Thyroid gland (tissue), 4 donors: ENCODE results near the gene KLRG1. TPM values are rescaled to one million over a fixed set of nuclear protein-coding genes. Genes with fewer than 3 reads are reported as not detected.

Experiments
- DNase-seq, 2 donors: peaks; one replicate each; pipeline ENCODE4 v3.0.0-alpha.2; 2019
- H3K27ac ChIP-seq, 3 donors: fragments of 200-600 bp; sonication (generic); 1 replicate in 2 of 3; 2 replicates in 1 of 3; pipeline ENCODE4 v1.5.1; 2016 to 2019; ENCODE audit warnings: mild to moderate bottlenecking in 1 of 3, moderate library complexity in 1 of 3
- H3K27me3 ChIP-seq: fragments of 200-600 bp; sonication (generic); one replicate; pipeline ENCODE4 v1.5.1; 2019
- H3K36me3 ChIP-seq, 2 donors: fragments of 200-600 bp; sonication (generic); one replicate each; pipeline ENCODE4 v1.5.1; 2016 to 2019
- H3K4me1 ChIP-seq, 2 donors: fragments of 200-600 bp; sonication (generic); one replicate each; pipeline ENCODE4 v1.5.1; 2017 to 2019
- H3K4me3 ChIP-seq, 3 donors: fragments of 200-600 bp; sonication (generic); replicated peaks in 1 of 3; 1 replicate in 2 of 3; 2 replicates in 1 of 3; pipeline ENCODE4 v1.5.1; 2016; ENCODE audit warnings: mild to moderate bottlenecking in 1 of 3
- H3K9me3 ChIP-seq: fragments of 200-600 bp; sonication (generic); one replicate; pipeline ENCODE4 v1.5.1; 2017
- POLR2A ChIP-seq, 2 donors: fragments of 450-650 bp; IDR thresholded peaks; one replicate each; pipeline ENCODE4 v1.6.1; 2017; ENCODE audit warnings: antibody characterized with exemption in 2 of 2, mild to moderate bottlenecking in 2 of 2, moderate library complexity in 1 of 2
- WGBS, 2 donors: methylation state at CpG; one replicate each; pipeline ENCODE4 v1.1.5; 2017; 5-methylcytosine and 5-hydroxymethylcytosine counted together
- intact Hi-C: fragments of 100-400 bp; cut with DNase I; formaldehyde crosslinking; loops from one replicate; pipeline ENCODE4 v1.15.1; 2023
- total RNA-seq, 4 donors: library from RNA; depleted of rRNA; stranded (reverse); fragments of >200 nt; gene quantifications; one replicate each; pipeline ENCODE4 v1.2.3, GENCODE V29; 2016
- TF ChIP-seq, protein P1 (sequence below), 6 experiments: fragments of 200-600 bp in 3 of 6; fragments of 450-650 bp in 3 of 6; sonication (generic) in 3 of 6; IDR thresholded peaks; one replicate each; pipeline ENCODE4 v1.5.1; 2016 to 2019; ENCODE audit warnings: antibody characterized with exemption in 6 of 6, mild to moderate bottlenecking in 2 of 6, inconsistent platforms in 1 of 6, moderate library complexity in 1 of 6

The KLRG1 gene
- total RNA-seq, 4 donors from 2014 or later, result 1.1 to 4.3 (median 3.0) TPM

DNA sequence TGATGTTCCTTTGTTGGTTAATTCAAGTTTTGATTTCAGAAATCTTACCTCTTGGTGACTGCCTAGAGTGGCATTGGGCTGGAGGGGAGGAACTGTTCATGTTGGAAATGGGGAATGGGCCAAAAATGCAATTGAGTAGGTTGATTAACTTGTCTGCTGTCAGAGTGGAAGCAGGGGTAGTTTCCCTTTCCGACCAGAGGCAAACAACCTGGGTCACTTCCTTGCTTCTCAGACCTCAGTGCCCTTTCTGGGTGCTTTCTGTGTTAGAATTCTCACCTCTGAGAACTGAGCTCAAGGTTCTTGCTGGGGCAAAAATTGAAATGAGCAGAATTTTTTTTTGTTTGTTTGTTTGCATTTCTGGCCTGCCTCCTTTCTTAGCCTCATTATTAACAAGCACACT is 37.6 kb upstream of the KLRG1 start:
- 92 to 100% methylated on average over 1 of the region's 1 CpG for WGBS, 2 donors
- Histone ChIP-seq H3K27ac (no peak overlapping the region), H3K4me1 (peaks cover 9 to 14% of the 10 kb centered on the region in 2 donors), H3K36me3 (no peaks in the 10 kb centered on the region), H3K4me3 (no peak overlapping the region), H3K9me3 (no peaks in the 10 kb centered on the region), H3K27me3 (no peaks in the 10 kb centered on the region)
- no peak for DNase-seq
- TF ChIP-seq, protein P1, sequence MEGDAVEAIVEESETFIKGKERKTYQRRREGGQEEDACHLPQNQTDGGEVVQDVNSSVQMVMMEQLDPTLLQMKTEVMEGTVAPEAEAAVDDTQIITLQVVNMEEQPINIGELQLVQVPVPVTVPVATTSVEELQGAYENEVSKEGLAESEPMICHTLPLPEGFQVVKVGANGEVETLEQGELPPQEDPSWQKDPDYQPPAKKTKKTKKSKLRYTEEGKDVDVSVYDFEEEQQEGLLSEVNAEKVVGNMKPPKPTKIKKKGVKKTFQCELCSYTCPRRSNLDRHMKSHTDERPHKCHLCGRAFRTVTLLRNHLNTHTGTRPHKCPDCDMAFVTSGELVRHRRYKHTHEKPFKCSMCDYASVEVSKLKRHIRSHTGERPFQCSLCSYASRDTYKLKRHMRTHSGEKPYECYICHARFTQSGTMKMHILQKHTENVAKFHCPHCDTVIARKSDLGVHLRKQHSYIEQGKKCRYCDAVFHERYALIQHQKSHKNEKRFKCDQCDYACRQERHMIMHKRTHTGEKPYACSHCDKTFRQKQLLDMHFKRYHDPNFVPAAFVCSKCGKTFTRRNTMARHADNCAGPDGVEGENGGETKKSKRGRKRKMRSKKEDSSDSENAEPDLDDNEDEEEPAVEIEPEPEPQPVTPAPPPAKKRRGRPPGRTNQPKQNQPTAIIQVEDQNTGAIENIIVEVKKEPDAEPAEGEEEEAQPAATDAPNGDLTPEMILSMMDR (IDR thresholded peaks at IDR 0.05), result no peak
- TF ChIP-seq POLR2A (IDR thresholded peaks at IDR 0.05), result no peak
- intact Hi-C loops, result no loop called here

DNA sequence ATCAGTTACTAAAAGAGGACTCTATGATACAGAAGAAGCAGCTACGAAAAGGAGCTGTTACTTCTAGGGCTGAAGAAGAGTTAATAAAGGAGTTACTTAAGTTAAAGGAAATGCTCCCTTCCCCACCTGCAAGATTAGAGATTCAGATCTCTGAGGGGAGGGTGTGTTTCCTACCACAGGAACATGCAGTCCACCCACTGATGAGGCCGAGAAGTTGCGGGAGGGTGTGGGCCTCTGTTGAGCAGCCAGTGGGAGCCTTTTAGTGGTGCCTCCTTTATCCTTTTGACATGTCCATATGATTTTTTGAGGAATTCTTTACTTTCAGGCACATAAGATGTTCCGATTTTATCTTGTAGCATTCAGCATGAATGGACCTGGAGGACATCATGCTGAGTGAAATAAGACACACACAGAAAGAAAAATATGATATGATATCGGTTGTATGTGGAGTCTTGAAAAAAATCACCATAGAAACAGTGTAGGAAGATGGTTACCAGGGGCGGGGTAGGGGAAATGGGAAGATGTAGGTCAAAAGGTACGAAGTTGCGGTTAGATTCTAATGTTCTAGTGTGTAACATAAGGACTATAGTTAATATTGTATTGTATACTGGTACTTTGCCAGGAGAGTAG is 35.5 kb upstream of the KLRG1 start:
- peaks cover 0 to under 1% of the 10 kb centered on the region in 2 donors for H3K4me1 ChIP-seq
- intact Hi-C loops, result no loop called here
- no peaks in the 10 kb centered on the region for H3K36me3 ChIP-seq
- H3K9me3 ChIP-seq, result no peaks in the 10 kb centered on the region
- no peak overlapping the region for H3K27ac ChIP-seq
- no peaks in the 10 kb centered on the region for H3K27me3 ChIP-seq
- H3K4me3 ChIP-seq, result no peak overlapping the region
- WGBS, 2 donors, result 91 to 93% methylated on average over 8 of the region's 8 CpGs
- DNase-seq, result no peak
- TF ChIP-seq POLR2A (IDR thresholded peaks at IDR 0.05), result no peak

DNA sequence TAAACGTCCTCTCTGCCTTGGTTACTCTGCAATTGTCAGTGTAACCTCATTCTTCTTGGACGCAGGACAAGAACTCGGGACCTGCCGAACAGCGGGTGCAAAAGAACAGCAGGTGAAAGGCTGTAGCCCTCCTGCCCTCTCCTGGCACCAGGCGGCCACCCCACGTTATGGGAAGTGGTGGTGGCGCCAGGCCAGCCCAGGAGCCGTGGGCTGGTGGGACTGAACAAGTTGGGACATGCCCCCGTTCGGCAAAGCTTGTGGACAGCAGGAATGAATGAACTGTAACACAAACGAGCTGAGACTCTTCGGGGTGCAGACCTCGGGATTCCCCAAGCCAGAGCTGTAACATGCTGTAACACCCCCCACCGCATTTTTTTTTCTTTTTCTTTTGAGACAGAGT is 33.3 kb upstream of the KLRG1 start:
- no peak for DNase-seq
- intact Hi-C loops, result no loop called here
- H3K27ac ChIP-seq, result no peak overlapping the region
- no peaks in the 10 kb centered on the region for H3K4me1 ChIP-seq
- TF ChIP-seq POLR2A (IDR thresholded peaks at IDR 0.05), result no peak
- TF ChIP-seq, protein P1 (IDR thresholded peaks at IDR 0.05), result no peak
- H3K9me3 ChIP-seq, result no peaks in the 10 kb centered on the region
- no peaks in the 10 kb centered on the region for H3K27me3 ChIP-seq
- H3K4me3 ChIP-seq, result no peak overlapping the region
- WGBS, 2 donors, result 91 to 94% methylated on average over 15 of the region's 15 CpGs
- no peaks in the 10 kb centered on the region for H3K36me3 ChIP-seq

DNA sequence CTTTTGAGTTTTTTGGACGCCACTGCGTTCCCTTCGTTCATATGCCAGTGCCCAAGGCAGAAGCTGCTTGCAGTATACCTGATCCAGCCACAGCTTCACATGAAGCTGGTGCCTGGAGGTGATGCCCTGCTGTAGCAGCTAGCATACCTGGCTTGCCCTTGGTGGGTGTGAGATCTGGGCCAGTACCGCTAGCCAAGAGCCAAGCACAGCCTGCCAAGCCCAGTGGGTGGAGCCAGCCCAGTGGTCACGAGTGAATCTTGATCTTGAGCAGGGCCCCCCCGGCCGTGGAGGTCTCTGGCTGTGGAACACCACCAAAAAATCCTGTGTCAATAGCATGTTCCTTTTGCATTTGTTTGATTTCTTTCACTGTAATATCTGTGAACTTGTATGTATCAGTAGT is 32.6 kb upstream of the KLRG1 start:
- H3K27ac ChIP-seq, result no peak overlapping the region
- H3K4me3 ChIP-seq, result no peak overlapping the region
- no peaks in the 10 kb centered on the region for H3K9me3 ChIP-seq
- intact Hi-C loops, result no loop called here
- no peaks in the 10 kb centered on the region for H3K36me3 ChIP-seq
- no peak for DNase-seq
- no peaks in the 10 kb centered on the region for H3K4me1 ChIP-seq
- H3K27me3 ChIP-seq, result no peaks in the 10 kb centered on the region
- no peak for TF ChIP-seq POLR2A (IDR thresholded peaks at IDR 0.05)
- TF ChIP-seq, protein P1 (IDR thresholded peaks at IDR 0.05), result no peak
- WGBS, 2 donors, result 90 to 93% methylated on average over 6 to 7 of the region's 7 CpGs

DNA sequence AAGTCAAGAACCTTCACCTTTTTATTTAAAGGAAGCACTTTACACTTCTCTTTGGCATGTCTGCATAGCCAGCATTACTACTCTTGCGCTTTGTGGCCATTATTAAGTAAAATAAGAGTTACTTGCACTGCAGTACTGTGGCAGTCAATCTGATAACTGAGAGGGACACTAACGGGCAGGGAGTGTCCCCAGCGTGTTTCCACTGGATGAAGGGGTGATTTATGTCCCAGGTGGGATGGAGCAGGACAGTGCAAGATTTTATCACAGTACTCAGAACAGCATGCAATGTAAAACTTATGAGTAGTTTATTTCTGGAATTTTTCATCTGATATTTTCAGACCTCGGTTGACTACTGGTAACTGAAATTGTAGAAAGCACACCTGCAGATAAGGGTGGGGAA is 31.8 kb upstream of the KLRG1 start:
- no peak for DNase-seq
- H3K36me3 ChIP-seq, result no peaks in the 10 kb centered on the region
- intact Hi-C loops, result no loop called here
- H3K4me3 ChIP-seq, result no peak overlapping the region
- H3K9me3 ChIP-seq, result no peaks in the 10 kb centered on the region
- no peak overlapping the region for H3K27ac ChIP-seq
- TF ChIP-seq, protein P1 (IDR thresholded peaks at IDR 0.05), result no peak
- no peak for TF ChIP-seq POLR2A (IDR thresholded peaks at IDR 0.05)
- H3K4me1 ChIP-seq, result no peaks in the 10 kb centered on the region
- 85 to 91% methylated on average over 4 of the region's 4 CpGs for WGBS, 2 donors
- H3K27me3 ChIP-seq, result no peaks in the 10 kb centered on the region
